Neural progenitor cell (in vitro differentiated cells): ENCODE results near the gene ITPR3. TPM values are rescaled to one million over a fixed set of nuclear protein-coding genes. Genes with fewer than 3 reads are reported as not detected.

Experiments
- DNase-seq: peaks from one replicate; pipeline ENCODE4 v3.0.0-alpha.2; 2016; ENCODE audit warnings: low spot score
- H2AFZ ChIP-seq: fragments of 200-600 bp; sonication (generic); replicated peaks from 2 replicates; pipeline ENCODE4 v1.6.1; 2016; ENCODE audit warnings: antibody characterized with exemption
- H3F3A ChIP-seq: fragments of 200-600 bp; sonication (generic); 2 replicates; pipeline ENCODE4 v1.6.1; 2016; ENCODE audit warnings: antibody characterized with exemption, low read depth
- H3K27ac ChIP-seq: fragments of 200-600 bp; sonication (generic); 2 replicates; pipeline ENCODE4 v1.5.1; 2016; ENCODE audit warnings: mild to moderate bottlenecking
- H3K27me3 ChIP-seq: fragments of 200-600 bp; sonication (generic); 2 replicates; pipeline ENCODE4 v1.6.1; 2016; ENCODE audit warnings: mild to moderate bottlenecking, moderate library complexity
- H3K36me3 ChIP-seq: fragments of 200-600 bp; sonication (generic); 2 replicates; pipeline ENCODE4 v1.5.1; 2016
- H3K4me1 ChIP-seq: fragments of 200-600 bp; sonication (generic); 2 replicates; pipeline ENCODE4 v1.6.1; 2016; ENCODE audit warnings: mixed run types
- H3K4me2 ChIP-seq: fragments of 200-600 bp; sonication (generic); 2 replicates; pipeline ENCODE4 v1.6.1; 2016
- H3K4me3 ChIP-seq: fragments of 200-600 bp; sonication (generic); 2 replicates; pipeline ENCODE4 v1.5.1; 2016
- H3K79me2 ChIP-seq: fragments of 200-600 bp; sonication (generic); 2 replicates; pipeline ENCODE4 v1.6.1; 2016; ENCODE audit warnings: low read depth
- H3K9ac ChIP-seq: fragments of 200-600 bp; sonication (generic); 2 replicates; pipeline ENCODE4 v1.6.1; 2016
- H3K9me3 ChIP-seq: fragments of 200-600 bp; sonication (generic); 2 replicates; pipeline ENCODE4 v1.5.1; 2016; ENCODE audit warnings: low read depth
- H4K20me1 ChIP-seq: fragments of 200-600 bp; sonication (generic); 2 replicates; pipeline ENCODE4 v1.6.1; 2016; ENCODE audit warnings: low read depth
- H3K27ac Mint-ChIP-seq: 3 replicates; pipeline ENCODE4 v1.8.0; 2021; ENCODE audit warnings: mixed read lengths
- H3K27me3 Mint-ChIP-seq: 2 replicates; pipeline ENCODE4 v1.8.0; 2022; ENCODE audit warnings: low read depth, mild to moderate bottlenecking, inconsistent platforms, moderate library complexity, mixed read lengths; ENCODE audit not compliant: insufficient read depth
- H3K36me3 Mint-ChIP-seq: 3 replicates; pipeline ENCODE4 v1.8.0; 2021; ENCODE audit warnings: mixed read lengths
- H3K4me1 Mint-ChIP-seq: 3 replicates; pipeline ENCODE4 v1.8.0; 2021; ENCODE audit warnings: mixed read lengths
- H3K4me3 Mint-ChIP-seq: 3 replicates; pipeline ENCODE4 v1.8.0; 2021; ENCODE audit warnings: mild to moderate bottlenecking, moderate library complexity, mixed read lengths
- H3K9me3 Mint-ChIP-seq: 3 replicates; pipeline ENCODE4 v1.8.0; 2020; ENCODE audit warnings: mixed read lengths
- CTCF ChIP-seq: fragments of 200-600 bp; sonication (generic); IDR thresholded peaks from 2 replicates; pipeline ENCODE4 v1.5.1; 2017; ENCODE audit warnings: antibody characterized with exemption, mild to moderate bottlenecking
- EZH2 ChIP-seq: fragments of 200-600 bp; sonication (generic); IDR thresholded peaks from 2 replicates; pipeline ENCODE4 v1.6.1; 2017; ENCODE audit warnings: antibody characterized with exemption, mild to moderate bottlenecking, moderate library complexity
- EZH2phosphoT487 ChIP-seq: fragments of 200-600 bp; sonication (generic); IDR thresholded peaks from 2 replicates; pipeline ENCODE4 v1.6.1; 2017; ENCODE audit warnings: antibody characterized with exemption
- total RNA-seq: library from RNA; depleted of rRNA; stranded (reverse); fragments of >200 nt; gene quantifications from 2 replicates; pipeline ENCODE4 v1.2.3, GENCODE V29; 2015; ENCODE audit warnings: low replicate concordance

Gene ITPR3
- total RNA-seq, 1 donor from 2014 or later = 1.5 TPM

- no peaks in the 10 kb centered on the region for H3K36me3 Mint-ChIP-seq
- Histone ChIP-seq H3K36me3 (no peaks in the 10 kb centered on the region), H3K4me3 (no peak overlapping the region), H3K27ac (no peak overlapping the region), H3K27me3 (no peaks in the 10 kb centered on the region), H3F3A (no peaks in the 10 kb centered on the region), H3K9ac (no peak overlapping the region), H3K4me1 (no peaks in the 10 kb centered on the region), H3K9me3 (no peaks in the 10 kb centered on the region), H2AFZ (no peak overlapping the region), H3K79me2 (no peaks in the 10 kb centered on the region), H3K4me2 (no peak overlapping the region), H4K20me1 (no peaks in the 10 kb centered on the region)
- no peak for DNase-seq
- H3K4me3 Mint-ChIP-seq = no peak overlapping the region
- no peak for TF ChIP-seq CTCF
- TF ChIP-seq EZH2 = no peak
- TF ChIP-seq EZH2phosphoT487 = no peak
- H3K9me3 Mint-ChIP-seq = no peaks in the 10 kb centered on the region
- H3K27ac Mint-ChIP-seq = no peak overlapping the region
- peaks cover 6% of the 10 kb centered on the region for H3K4me1 Mint-ChIP-seq
- peaks cover 8% of the 10 kb centered on the region for H3K27me3 Mint-ChIP-seq
Observed at GRCh38 chr6:33682341-33682740, 61.2 kb downstream of the ITPR3 start.

DNA sequence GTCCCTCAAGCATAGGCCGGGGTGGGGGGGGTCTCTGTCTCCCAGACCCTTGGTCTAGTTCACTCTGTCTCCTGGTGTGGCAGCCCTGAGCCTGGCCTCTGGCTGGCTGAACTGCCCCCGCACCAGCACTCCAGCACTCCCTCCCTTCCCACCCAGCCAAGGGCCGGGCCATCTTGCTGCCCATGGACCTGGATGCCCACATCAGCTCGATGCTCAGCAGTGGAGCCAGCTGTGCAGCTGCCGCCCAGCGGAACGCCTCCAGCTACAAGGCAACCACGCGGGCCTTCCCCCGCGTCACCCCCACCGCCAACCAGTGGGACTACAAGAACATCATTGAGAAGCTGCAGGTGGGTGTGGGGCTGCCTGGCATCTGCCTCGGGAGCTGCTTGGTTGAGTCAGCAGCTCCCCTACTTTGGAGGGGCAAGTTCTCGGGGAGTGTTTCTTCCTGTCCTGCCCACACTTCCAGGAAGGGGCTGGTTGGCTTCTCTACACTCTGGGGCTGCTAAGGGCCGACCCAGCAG, 62.0 kb downstream of the ITPR3 start:
- Histone ChIP-seq H3K9me3 (no peaks in the 10 kb centered on the region), H4K20me1 (no peaks in the 10 kb centered on the region), H3K36me3 (no peaks in the 10 kb centered on the region), H3K27me3 (no peaks in the 10 kb centered on the region), H3K9ac (no peak overlapping the region), H2AFZ (no peak overlapping the region), H3K4me2 (no peak overlapping the region), H3F3A (no peaks in the 10 kb centered on the region), H3K27ac (no peak overlapping the region), H3K4me3 (no peak overlapping the region), H3K4me1 (no peaks in the 10 kb centered on the region), H3K79me2 (no peaks in the 10 kb centered on the region)
- Mint-ChIP-seq H3K27ac (no peak overlapping the region), H3K9me3 (no peaks in the 10 kb centered on the region), H3K4me1 (peaks cover 6% of the 10 kb centered on the region), H3K36me3 (no peaks in the 10 kb centered on the region), H3K4me3 (no peak overlapping the region), H3K27me3 (peaks cover 7% of the 10 kb centered on the region)
- TF ChIP-seq EZH2 = no peak
- no peak for TF ChIP-seq EZH2phosphoT487
- no peak for TF ChIP-seq CTCF
- no peak for DNase-seq

DNA sequence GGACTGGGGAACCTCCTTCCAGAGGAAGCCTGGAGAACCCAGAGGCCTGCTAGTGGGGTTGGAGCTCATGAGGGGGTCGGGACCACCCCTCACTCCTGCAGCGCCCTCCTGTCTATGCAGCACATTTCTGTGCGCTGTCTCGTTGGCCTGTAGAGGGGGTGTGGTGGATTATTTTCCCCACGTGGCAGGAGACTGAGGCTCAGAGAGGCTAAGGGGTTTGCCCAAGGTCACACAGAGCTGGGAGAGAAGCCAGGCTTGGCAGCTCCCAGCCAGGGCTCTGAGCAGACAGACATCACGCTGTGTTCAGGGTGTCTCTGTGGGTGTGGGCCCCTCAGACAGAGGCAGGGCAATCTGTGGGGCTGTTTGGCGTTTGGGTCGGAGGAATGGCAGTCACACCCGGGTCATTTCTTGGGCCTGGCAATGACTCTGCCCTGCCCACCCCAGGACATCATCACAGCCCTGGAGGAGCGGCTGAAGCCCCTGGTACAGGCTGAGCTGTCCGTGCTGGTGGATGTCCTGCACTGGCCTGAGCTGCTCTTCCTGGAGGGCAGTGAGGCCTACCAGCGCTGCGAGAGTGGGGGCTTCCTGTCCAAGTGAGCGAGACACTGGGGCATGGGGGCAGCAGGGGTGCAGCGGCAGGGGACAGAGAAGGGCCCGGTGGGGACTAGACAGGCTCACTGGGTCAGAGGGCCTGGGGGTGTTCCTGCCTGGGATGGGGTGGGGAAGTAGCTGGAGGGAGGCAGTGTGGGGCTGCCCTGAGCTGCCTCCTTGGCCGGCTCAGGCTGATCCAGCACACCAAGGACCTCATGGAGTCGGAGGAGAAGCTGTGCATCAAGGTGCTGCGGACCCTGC, 62.7 kb downstream of the ITPR3 start:
- H3K79me2 ChIP-seq = no peaks in the 10 kb centered on the region
- H3K27me3 ChIP-seq = no peaks in the 10 kb centered on the region
- no peak overlapping the region for H3K9ac ChIP-seq
- Mint-ChIP-seq H3K27ac (no peak overlapping the region), H3K27me3 (peaks cover 7% of the 10 kb centered on the region), H3K9me3 (no peaks in the 10 kb centered on the region), H3K4me3 (no peak overlapping the region), H3K36me3 (no peaks in the 10 kb centered on the region), H3K4me1 (peaks cover 6% of the 10 kb centered on the region)
- H3K4me3 ChIP-seq = no peak overlapping the region
- no peak for DNase-seq
- TF ChIP-seq EZH2phosphoT487 = no peak
- no peak overlapping the region for H3K4me2 ChIP-seq
- H3F3A ChIP-seq = no peaks in the 10 kb centered on the region
- H3K36me3 ChIP-seq = no peaks in the 10 kb centered on the region
- H4K20me1 ChIP-seq = no peaks in the 10 kb centered on the region
- no peaks in the 10 kb centered on the region for H3K4me1 ChIP-seq
- H3K9me3 ChIP-seq = no peaks in the 10 kb centered on the region
- no peak overlapping the region for H3K27ac ChIP-seq
- no peak overlapping the region for H2AFZ ChIP-seq

GRCh38 chr6:33684428-33684896, 63.3 kb downstream of the ITPR3 start:
- Histone ChIP-seq H2AFZ (no peak overlapping the region), H3K36me3 (no peaks in the 10 kb centered on the region), H3K9me3 (no peaks in the 10 kb centered on the region), H3K4me2 (no peak overlapping the region), H3K27me3 (no peaks in the 10 kb centered on the region), H3K4me1 (no peaks in the 10 kb centered on the region), H3K79me2 (no peaks in the 10 kb centered on the region), H3K4me3 (no peak overlapping the region), H3F3A (no peaks in the 10 kb centered on the region), H3K9ac (no peak overlapping the region), H3K27ac (no peak overlapping the region), H4K20me1 (no peaks in the 10 kb centered on the region)
- TF ChIP-seq CTCF = no peak
- no peak for TF ChIP-seq EZH2phosphoT487
- TF ChIP-seq EZH2 = no peak
- Mint-ChIP-seq H3K36me3 (no peaks in the 10 kb centered on the region), H3K4me3 (no peak overlapping the region), H3K27me3 (peaks cover 10% of the 10 kb centered on the region), H3K27ac (no peak overlapping the region), H3K9me3 (no peaks in the 10 kb centered on the region), H3K4me1 (peaks cover 6% of the 10 kb centered on the region)
- DNase-seq = no peak
